ENCODE data around the gene KRT76.

The KRT76 gene

GRCh38 chr12:52728374-52728773 lies 48.8 kb downstream of the KRT76 start:
- no peak for DNase-seq

DNA sequence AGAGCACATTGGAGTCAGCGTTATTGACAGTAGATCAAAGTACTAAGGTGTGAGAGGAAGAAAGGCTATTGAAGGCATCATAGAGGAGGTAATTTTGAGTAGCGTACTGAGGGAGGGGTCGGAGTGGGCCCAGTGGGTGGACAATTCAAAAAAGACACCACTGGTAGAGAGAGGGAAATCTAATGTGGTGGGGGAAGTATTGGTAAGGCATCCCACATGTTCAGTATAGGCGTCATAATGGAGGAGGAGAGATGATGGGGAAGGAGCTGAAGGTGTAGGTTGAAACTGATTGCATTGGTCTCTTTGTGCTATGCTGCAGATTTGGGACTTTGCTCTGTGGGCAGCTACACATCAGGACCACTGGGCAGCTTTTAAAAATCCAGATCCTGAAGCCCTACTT lies 50.1 kb downstream of the KRT76 start:
- DNase-seq = no peak

- no peak for DNase-seq
These were observed 50.7 kb downstream of the KRT76 start for GRCh38 chr12:52726451-52726850.

DNA sequence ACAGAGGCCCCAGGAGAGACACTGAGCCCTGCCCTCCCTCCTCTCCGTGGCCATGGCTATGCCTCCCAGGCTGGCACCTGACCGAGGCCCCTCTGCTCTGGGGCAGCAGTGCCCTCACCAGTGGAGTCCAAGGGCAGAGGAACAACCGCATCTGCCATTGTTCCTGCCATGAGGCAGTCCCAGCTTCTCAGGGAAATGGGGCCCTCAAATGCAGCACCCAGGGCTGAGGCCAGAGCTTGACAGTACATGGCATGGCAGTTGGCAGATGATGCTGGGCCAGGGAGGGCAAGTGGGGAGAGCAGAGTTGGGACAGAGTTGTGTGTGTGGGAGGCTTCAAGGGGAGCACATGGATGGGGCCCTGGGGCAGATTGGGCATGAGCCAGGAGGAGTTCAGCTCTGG lies 52.8 kb downstream of the KRT76 start:
- no peak for DNase-seq

DNA sequence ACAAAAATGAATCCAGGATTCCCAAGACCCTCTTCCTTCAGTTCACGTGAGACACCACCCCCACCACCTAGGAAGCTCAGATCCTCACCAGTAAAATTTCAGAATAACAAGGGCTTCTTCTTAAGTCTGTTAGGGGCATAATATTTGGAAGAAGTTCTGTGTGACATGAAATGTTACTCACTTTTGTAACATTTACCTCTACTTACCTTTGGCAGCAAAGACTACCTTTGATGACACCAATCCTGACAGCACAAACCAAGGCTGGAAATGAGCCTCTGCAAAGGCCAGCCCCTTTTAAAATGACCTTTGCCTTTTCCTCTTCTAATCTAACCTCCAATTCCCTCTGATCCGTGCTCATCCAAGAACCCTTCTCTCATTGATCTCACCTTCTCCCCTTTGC lies 54.5 kb downstream of the KRT76 start:
- DNase-seq = no peak

DNA sequence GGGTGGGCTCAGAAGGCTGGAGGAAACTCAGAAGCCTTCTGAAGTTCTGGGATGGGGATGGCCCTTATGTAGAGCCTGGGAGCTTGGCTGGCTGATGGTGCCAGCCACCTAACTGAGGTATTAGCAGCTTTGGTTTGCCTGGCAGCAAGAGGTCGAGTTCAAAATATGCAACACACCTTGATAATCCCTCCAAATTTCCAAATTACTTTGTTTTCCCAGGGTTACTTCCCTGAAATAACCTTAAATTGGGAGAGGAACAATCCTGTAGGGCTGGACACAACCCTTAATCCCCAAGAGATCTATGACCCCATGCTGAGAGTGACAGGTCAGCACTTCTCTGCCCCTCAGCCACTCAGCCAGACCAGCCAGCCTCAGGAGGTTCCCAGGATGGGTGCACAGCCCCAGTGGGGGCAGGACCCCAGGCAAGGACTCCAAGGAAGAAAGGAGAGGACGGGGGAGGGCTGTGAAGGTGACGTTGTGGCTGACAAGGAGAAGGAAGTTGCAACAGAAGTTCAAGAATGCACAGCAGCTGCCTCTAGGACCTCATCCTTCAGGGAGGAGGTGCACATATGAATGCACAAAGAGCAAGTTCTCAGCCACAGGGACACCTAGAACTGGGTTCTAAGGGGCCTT lies 55.2 kb downstream of the KRT76 start:
- no peak for DNase-seq

DNA sequence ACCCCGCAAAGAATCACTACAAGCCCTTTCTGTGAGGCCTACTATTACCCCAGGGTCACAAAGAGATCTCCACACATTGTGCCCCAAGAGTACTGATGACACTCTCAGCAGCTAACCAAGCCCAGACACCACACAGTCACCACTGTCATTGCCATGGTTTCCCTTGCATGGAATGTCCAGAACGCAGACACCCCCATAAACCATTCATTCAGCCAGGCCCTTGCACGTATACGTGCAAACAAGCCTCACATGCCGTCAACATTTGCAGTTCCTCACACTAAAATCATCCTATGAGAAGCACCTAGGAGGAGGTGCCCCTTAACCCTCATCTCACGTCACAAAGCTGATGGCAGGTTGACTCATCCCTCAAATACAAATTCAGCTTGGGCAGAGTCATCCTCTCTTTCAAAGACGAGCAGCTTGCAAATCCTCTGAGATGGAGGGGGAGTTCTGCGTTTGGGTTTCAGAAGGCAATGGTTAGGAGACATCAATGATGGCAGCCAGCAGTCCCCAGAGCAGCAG lies 56.7 kb downstream of the KRT76 start:
- DNase-seq = no peak

All from NCI-H69 (cell line).